ENCODE data around the gene TSC1.

GRCh38 chr9:132846918-132847515, 97.4 kb downstream of the TSC1 start:
- no peak for TF ChIP-seq CTCF (IDR thresholded peaks at IDR 0.05)
- no peak for TF ChIP-seq POLR2A (IDR thresholded peaks at IDR 0.05)

Measured in testis (tissue), 2 donors.